Activated CD8-positive, alpha-beta memory T cell treated with anti-CD3 and anti-CD28 coated beads, Interleukin-2, amount 10 ng/mL, durations not matched to agents 7 days and 5 days (primary cell): Measurements from ENCODE around the gene LARP4B. TPM values are rescaled to one million over a fixed set of nuclear protein-coding genes. Genes with fewer than 3 reads are reported as not detected.

Experiments used
- ATAC-seq: fragments of 150-1000 bp; cut with Tn5 transposase; one replicate; pipeline ENCODE4 v1.10.0; 2021; ENCODE audit warnings: moderate library complexity
- CTCF ChIA-PET: fragments of 350-600 bp; sonication (Branson Sonifier 250); formaldehyde crosslinking; loops from one replicate; lab custom pipeline; 2021; ENCODE audit warnings: antibody characterized with exemption; lab: Charles Lee
- DNase-seq: peaks from one replicate; pipeline ENCODE4 v3.0.0-alpha.2; 2020
- H3K27ac Mint-ChIP-seq: one replicate; pipeline ENCODE4 v1.8.0; 2021; ENCODE audit warnings: mild to moderate bottlenecking, mixed read lengths
- H3K27me3 Mint-ChIP-seq: one replicate; pipeline ENCODE4 v1.8.0; 2021; ENCODE audit warnings: mixed read lengths
- H3K36me3 Mint-ChIP-seq: one replicate; pipeline ENCODE4 v1.8.0; 2021; ENCODE audit warnings: mild to moderate bottlenecking, mixed read lengths
- H3K4me1 Mint-ChIP-seq: one replicate; pipeline ENCODE4 v1.8.0; 2021; ENCODE audit warnings: mixed read lengths
- H3K4me3 Mint-ChIP-seq: one replicate; pipeline ENCODE4 v1.8.0; 2021; ENCODE audit warnings: mild to moderate bottlenecking, moderate library complexity, mixed read lengths
- H3K9me3 Mint-ChIP-seq: one replicate; pipeline ENCODE4 v1.8.0; 2022; ENCODE audit warnings: low read depth, mixed read lengths
- total RNA-seq, 2 experiments: library from RNA; stranded (reverse); gene quantifications; one replicate each; pipeline ENCODE4 v1.2.3, GENCODE V29; 2021

LARP4B gene
- total RNA-seq, 2 experiments from 2014 or later = 126 to 135 TPM

DNA sequence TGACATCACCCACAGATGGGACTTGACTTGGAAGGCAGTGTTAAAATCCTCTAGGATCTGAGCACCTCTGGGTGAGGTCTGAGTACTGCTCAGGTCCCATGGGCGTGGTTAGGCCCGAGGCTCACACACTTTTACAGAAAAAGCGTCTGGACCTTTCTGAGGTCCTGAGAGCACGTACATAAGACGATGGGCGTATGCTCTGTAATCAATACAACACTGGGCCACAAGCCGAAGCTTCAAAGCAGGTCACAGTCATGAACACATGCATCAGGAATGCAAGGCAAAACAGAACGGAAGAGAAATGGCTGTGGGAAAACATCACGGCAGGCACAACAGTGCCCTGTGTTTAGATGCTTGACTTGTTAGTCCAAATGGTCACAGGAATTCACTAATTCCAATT is 112.2 kb downstream of the LARP4B start:
- Mint-ChIP-seq H3K27ac (no peak overlapping the region), H3K27me3 (no peaks in the 10 kb centered on the region), H3K36me3 (peaks cover 56% of the 10 kb centered on the region), H3K4me1 (peaks cover 34% of the 10 kb centered on the region), H3K9me3 (no peaks in the 10 kb centered on the region), H3K4me3 (no peak overlapping the region)
- DNase-seq (no peak), ATAC-seq (no peak)
- CTCF ChIA-PET = no interaction called here

DNA sequence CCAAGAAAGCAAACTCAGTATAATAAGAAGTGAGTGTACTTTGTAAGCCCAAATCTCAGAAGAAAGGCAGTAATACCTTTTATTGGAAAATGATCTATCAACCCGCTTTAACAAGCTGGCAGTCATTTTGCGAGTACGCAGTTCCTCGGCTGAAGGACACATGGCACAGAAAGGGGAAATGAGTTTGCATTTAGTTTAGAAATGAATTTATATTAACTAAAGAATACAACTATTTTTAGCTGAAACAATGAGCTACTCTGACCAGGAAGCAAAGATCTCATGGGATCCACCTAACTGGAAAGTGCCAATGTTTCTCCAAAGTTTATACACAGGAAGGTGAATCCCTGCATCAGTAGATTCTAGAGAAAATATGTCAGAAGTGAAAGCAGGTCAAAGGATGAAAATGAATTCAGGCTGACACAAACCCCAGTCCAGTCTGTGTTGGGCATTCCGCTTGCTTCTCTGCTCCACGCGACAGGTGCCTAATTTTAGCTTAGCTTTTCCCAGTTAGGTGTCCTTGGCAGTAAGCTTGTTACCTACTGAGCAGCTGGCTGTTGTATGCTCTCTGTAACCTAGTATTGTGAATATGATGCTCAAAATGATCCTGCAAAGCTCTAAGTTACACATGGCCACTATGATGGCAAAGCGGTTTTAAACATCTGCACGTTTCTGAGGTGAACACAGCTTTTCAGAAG is 112.8 kb downstream of the LARP4B start:
- Mint-ChIP-seq H3K27ac (no peak overlapping the region), H3K36me3 (peaks cover 53% of the 10 kb centered on the region), H3K27me3 (no peaks in the 10 kb centered on the region), H3K4me3 (no peak overlapping the region), H3K9me3 (no peaks in the 10 kb centered on the region), H3K4me1 (peaks cover 29% of the 10 kb centered on the region)
- CTCF ChIA-PET = no interaction called here
- no peak for ATAC-seq
- no peak for DNase-seq

DNA sequence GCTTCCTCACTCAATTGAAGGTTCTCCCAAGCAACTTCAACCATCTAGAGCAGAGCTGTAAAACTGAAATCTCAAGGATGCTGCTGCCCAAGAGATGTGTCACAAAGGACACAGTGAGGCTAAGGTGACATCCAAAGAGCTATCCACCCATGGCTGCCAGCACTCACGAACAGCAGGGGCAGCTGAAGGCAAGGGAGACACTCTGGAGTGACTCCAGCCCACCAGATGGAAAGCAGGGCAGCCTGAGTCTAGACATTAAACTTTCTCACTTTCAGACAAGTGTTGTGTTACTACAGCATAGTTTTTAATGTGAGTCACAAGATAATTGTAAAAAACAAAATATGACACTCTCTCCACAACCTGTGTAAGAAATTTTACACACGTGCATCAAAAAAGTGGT is 113.5 kb downstream of the LARP4B start:
- no peaks in the 10 kb centered on the region for H3K9me3 Mint-ChIP-seq
- H3K4me1 Mint-ChIP-seq = peaks cover 23% of the 10 kb centered on the region
- no peak for ATAC-seq
- H3K4me3 Mint-ChIP-seq = no peak overlapping the region
- CTCF ChIA-PET = no interaction called here
- DNase-seq = no peak
- H3K36me3 Mint-ChIP-seq = peaks cover 53% of the 10 kb centered on the region
- no peaks in the 10 kb centered on the region for H3K27me3 Mint-ChIP-seq
- H3K27ac Mint-ChIP-seq = no peak overlapping the region

DNA sequence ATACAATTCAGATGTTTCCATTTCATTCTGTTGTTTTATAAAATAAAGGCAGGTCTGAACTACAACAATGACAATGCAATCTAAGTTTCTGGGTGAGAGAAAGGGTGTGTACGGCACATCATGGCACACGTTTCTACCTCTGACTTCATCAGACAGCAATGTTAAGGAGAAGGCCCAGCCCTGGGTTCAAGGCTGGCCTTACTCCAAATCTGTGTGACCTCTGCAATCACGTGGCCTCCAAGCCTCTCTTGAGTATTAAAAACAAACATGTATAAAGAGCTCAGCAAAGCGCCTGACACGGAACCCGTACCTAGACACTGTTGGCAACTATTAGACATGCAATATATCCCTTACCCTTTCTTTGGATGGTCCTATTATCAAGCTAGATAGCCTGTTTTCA is 114.1 kb downstream of the LARP4B start:
- no peaks in the 10 kb centered on the region for H3K9me3 Mint-ChIP-seq
- CTCF ChIA-PET = no interaction called here
- H3K4me3 Mint-ChIP-seq = no peak overlapping the region
- H3K27ac Mint-ChIP-seq = no peak overlapping the region
- H3K36me3 Mint-ChIP-seq = peaks cover 50% of the 10 kb centered on the region
- no peak for DNase-seq
- no peak for ATAC-seq
- H3K27me3 Mint-ChIP-seq = no peaks in the 10 kb centered on the region
- peaks cover 18% of the 10 kb centered on the region for H3K4me1 Mint-ChIP-seq

DNA sequence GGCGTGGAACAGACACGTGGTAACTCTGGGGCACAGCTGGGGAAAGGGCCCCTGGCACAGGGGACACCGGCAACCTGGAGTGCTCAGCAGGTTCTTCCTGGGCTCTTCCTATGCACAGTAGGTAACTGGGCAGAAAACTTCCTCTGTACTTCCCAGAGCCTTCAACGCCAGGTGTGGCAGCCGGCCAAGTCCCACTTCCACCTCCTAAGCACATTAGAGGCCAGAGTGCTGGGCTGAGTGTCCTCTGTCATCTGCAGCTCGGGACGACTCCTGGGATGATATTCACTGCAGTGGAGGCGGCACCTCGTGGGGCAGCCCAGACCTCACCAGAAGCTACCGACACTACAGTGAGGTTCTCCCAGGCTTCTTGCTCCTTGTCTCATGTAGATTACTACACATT is 114.5 kb downstream of the LARP4B start:
- CTCF ChIA-PET = no interaction called here
- Mint-ChIP-seq H3K27ac (no peak overlapping the region), H3K9me3 (no peaks in the 10 kb centered on the region), H3K27me3 (no peaks in the 10 kb centered on the region), H3K4me3 (no peak overlapping the region), H3K36me3 (peaks cover 54% of the 10 kb centered on the region), H3K4me1 (peaks cover 17% of the 10 kb centered on the region)
- no peak for ATAC-seq
- no peak for DNase-seq

DNA sequence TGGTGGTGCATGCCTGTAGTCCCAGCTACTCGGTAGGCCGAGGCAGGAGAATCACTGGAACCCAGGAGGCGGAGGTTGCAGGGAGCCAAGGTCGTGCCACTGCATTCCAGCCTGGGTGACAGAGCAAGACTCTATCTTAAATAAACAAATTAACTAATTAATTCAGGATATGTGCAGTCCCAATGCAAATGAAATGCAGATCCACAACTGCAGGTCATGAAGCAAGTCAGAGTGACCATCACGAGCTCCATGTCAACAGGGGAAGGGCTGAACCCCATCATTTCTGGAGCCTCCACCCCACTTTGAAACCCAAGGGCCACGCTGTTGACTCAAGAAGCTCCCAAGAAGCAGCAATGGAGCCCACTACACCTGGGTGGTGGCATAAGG is 115.4 kb downstream of the LARP4B start:
- Mint-ChIP-seq H3K4me1 (peaks cover 8% of the 10 kb centered on the region), H3K27ac (peak overlapping the region; percentile 7), H3K9me3 (no peaks in the 10 kb centered on the region), H3K27me3 (no peaks in the 10 kb centered on the region), H3K4me3 (no peak overlapping the region), H3K36me3 (peaks cover 51% of the 10 kb centered on the region)
- no peak for DNase-seq
- ATAC-seq = no peak
- CTCF ChIA-PET = no interaction called here

DNA sequence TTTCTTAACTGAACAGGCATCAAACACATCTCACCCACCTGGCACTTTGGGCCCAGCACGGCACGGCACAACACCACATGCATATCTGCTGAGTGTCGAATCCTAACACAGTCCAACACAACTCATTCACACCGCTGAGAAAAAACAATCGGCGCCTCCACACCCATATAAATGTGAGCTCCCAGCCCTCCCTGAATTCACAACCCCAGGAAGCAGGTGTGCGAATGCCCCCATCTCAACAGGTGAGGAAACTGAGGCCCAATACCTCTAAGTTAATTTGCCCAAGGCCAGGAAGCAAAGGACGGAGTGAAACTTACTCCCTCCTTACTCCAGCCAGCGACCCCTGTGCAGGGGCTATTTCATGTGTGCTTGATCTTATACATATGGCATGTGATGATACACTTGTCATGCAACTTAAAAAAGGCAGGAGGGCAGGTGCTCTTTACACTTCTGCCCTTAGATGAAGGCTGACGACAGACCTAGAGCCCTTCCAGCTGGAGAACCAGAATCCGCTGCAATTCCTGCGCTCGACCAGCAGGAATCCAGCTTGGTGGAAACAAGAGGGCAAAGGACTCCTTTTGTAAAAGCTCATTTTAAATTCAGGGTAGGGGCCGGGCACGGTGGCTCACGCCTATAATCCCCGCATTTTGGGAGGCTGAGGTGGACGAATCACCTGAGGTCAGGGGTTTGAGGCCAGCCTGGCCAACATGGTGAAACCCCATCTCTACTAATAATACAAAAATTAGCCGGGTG is 116.0 kb downstream of the LARP4B start:
- H3K27ac Mint-ChIP-seq = peak overlapping the region; percentile 7
- H3K4me1 Mint-ChIP-seq = peaks cover 5% of the 10 kb centered on the region
- peaks cover 46% of the 10 kb centered on the region for H3K36me3 Mint-ChIP-seq
- ATAC-seq = no peak
- no peaks in the 10 kb centered on the region for H3K9me3 Mint-ChIP-seq
- DNase-seq = no peak
- CTCF ChIA-PET = no interaction called here
- H3K27me3 Mint-ChIP-seq = no peaks in the 10 kb centered on the region
- H3K4me3 Mint-ChIP-seq = no peak overlapping the region

DNA sequence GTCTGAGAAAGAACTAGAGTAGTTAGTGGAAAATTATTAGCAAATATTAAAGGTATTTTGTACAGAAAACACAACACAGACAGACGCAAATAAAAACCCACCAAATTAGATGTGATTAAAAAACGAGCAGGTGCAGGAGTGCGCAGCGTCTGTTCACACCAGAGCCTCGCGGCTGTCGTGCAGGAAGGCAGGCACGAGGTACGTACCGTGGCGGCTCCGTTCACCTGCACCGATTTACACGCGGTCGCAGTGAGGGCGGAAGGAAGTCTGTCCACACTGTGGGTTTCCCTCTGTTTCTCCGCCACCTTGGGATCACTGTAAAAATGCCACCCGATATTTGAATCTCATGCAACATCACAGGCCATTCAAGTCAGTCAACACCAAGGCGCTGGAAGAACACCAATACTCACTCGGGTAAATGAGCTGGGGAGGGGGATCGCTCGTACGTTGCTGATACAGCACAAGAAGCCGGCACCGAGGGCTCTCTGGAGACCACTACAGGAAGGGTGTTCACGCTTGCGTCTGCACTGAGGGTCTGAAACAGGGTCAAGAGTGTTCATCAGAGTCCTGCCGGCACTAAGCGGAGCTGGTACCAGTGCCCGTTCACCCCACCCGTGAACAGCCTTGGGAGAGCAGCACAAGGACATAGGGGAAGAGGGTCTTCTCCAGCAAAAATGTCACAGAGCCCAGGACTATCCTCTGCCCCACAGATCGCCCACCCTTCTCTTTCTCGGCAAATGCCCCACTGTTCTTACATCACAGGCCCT is 116.8 kb downstream of the LARP4B start:
- DNase-seq = no peak
- Mint-ChIP-seq H3K4me1 (peaks cover 2% of the 10 kb centered on the region), H3K9me3 (no peaks in the 10 kb centered on the region), H3K36me3 (peaks cover 45% of the 10 kb centered on the region), H3K27me3 (no peaks in the 10 kb centered on the region), H3K4me3 (no peak overlapping the region), H3K27ac (no peak overlapping the region)
- ATAC-seq = no peak
- CTCF ChIA-PET = no interaction called here

DNA sequence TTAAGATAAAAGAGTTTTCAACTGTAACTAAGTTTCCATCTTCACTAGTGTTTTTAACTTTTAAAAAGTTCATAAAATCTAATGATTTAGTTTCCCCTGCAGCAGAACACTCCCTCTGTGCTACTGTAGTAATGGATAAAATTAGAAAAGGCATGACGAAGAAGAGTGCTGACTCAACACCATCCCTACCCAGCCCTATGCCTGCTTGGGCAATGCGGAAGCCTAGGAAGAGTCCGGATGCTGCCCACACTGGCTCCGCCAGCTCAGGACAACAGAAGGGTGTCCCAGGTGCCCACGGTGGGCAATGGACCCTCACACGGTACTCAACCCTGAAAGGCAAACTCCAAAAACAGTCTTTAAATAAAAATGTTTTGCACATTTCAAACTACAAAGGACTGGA is 118.2 kb downstream of the LARP4B start:
- no peak overlapping the region for H3K27ac Mint-ChIP-seq
- ATAC-seq = no peak
- no peaks in the 10 kb centered on the region for H3K9me3 Mint-ChIP-seq
- peaks cover 49% of the 10 kb centered on the region for H3K36me3 Mint-ChIP-seq
- H3K27me3 Mint-ChIP-seq = no peaks in the 10 kb centered on the region
- no peak overlapping the region for H3K4me3 Mint-ChIP-seq
- no peaks in the 10 kb centered on the region for H3K4me1 Mint-ChIP-seq
- no peak for DNase-seq
- CTCF ChIA-PET = interaction anchor here (0.6 kb wide), 1 partner anchor 12 kb away, joined by 5 read pairs; no protein-coding TSS in a partner anchor

DNA sequence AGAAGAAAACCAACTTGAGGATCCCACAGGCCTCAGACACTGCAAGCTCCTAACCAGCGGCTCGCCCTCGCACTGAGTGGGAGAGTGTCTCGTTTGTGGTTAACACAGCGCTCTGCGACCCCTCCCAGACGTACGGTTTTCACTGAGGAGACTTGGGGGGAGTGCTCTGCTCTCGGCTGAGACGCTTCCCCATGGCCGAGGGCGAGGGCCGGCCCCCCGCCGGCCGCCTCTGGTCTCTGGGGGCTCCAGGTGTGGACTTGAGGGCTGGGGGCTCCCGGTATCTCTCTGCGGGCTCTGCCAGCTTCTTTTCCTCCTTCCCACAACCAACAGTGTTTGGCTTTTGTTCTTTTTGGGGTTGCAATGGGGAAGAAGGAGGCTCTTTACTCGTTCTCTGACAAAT is 118.7 kb downstream of the LARP4B start:
- no peak for ATAC-seq
- Mint-ChIP-seq H3K27ac (no peak overlapping the region), H3K36me3 (peaks cover 46% of the 10 kb centered on the region), H3K9me3 (no peaks in the 10 kb centered on the region), H3K4me1 (no peaks in the 10 kb centered on the region), H3K27me3 (no peaks in the 10 kb centered on the region), H3K4me3 (no peak overlapping the region)
- CTCF ChIA-PET = no interaction called here
- no peak for DNase-seq

DNA sequence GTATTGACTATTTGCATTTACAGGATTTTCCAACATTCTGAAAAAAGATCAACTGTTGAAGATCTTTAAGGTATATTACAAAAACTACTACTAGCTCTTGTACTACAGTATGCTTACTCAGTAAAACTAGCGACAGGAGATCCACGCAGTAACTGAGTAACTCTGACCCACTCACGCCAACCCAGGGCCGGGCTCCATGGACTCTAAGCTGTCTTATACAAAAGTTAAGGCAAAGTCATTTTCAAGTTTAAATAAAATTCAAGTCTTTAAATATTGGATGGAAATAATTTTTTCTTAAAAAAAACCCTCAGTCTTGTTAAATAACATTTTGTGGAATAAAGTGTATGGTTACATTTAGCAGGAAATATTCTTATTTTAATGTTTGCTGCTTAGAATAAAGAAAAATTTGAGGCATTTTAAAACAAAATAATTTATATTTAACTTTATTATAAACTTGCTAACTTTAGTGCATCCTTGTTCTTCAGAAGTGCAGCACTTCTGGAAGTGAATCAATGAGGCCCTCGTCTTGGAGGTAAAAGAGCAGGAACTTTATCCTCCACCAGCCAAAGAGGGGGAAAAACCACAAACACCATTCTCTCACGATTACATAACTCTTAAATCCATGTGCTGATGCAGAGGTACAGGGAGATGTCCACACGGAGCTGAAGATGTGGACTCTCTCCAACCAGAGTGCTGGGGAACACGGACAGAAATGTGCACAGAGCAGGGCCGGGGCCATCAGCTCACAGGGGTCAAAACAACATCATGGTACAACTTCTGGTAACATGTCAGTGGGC is 119.9 kb downstream of the LARP4B start:
- Mint-ChIP-seq H3K36me3 (peaks cover 44% of the 10 kb centered on the region), H3K27ac (no peak overlapping the region), H3K27me3 (no peaks in the 10 kb centered on the region), H3K9me3 (no peaks in the 10 kb centered on the region), H3K4me1 (no peaks in the 10 kb centered on the region), H3K4me3 (no peak overlapping the region)
- CTCF ChIA-PET = interaction anchor here (1.0 kb wide), 2 partner anchors 16 to 22 kb away, joined by 3 read pairs; no protein-coding TSS in a partner anchor
- no peak for ATAC-seq
- no peak for DNase-seq

DNA sequence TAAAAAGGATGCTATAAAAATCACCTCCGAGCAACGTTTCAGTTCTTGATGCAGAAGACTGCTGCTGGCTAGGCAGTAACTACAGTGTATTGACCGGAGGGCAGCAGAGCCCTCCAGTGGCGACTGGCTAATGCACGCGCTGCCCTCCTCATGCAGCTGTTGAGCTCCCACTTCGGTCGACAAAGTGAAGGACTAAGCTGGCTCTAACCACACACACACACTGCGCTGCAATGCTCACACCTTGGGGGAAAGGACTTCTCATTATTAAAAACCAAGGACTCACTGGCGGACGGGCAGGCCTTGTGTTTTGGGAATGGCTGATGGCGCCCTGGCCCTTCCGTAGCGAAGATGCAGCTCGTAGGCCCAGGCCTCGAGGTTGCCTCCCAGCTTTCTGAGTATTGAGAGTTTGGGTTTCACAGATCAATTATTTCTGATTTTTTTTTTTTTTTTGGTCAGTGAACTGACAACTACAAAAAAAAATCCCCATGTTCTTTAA is 121.1 kb downstream of the LARP4B start:
- Mint-ChIP-seq H3K9me3 (no peaks in the 10 kb centered on the region), H3K27ac (no peak overlapping the region), H3K4me3 (no peak overlapping the region), H3K27me3 (no peaks in the 10 kb centered on the region), H3K4me1 (peaks cover 6% of the 10 kb centered on the region), H3K36me3 (peaks cover 45% of the 10 kb centered on the region)
- DNase-seq (no peak), ATAC-seq (no peak)
- CTCF ChIA-PET = interaction anchor here (1.0 kb wide), 1 partner anchor 17 kb away, joined by 3 read pairs; no protein-coding TSS in a partner anchor
